SK-N-SH (cell line): Measurements from ENCODE around the gene HLA-DRB1. TPM values are rescaled to one million over a fixed set of nuclear protein-coding genes. Genes with fewer than 3 reads are reported as not detected.

ENCODE experiments used
- CTCF ChIA-PET: fragments of 300-600, 350-600 bp; formaldehyde crosslinking; extraction: SDS; loops from one replicate; lab custom pipeline; 2021; lab: Yijun Ruan, JAX
- POLR2A ChIA-PET: fragments of 350-600 bp; sonication (Branson Sonifier 250); formaldehyde crosslinking; extraction: SDS; loops from one replicate; lab custom pipeline; 2020; ENCODE audit warnings: antibody characterized with exemption, inconsistent platforms; lab: Yijun Ruan, JAX
- DNase-seq: peaks from one replicate; pipeline ENCODE4 v3.0.0; 2012
- H2AFZ ChIP-seq: fragments of 200-600 bp; sonication (generic); 2 replicates; pipeline ENCODE4 v1.8.1; 2016; ENCODE audit warnings: antibody characterized with exemption, mild to moderate bottlenecking, low read depth
- H3F3A ChIP-seq: fragments of 200-600 bp; sonication (generic); replicated peaks from 2 replicates; pipeline ENCODE3; 2016; ENCODE audit warnings: antibody characterized with exemption, mild to moderate bottlenecking; ENCODE audit not compliant: insufficient read depth
- H3K27ac ChIP-seq, 2 experiments: fragments of 200-500 bp in 1 of 2; fragments of 200-600 bp in 1 of 2; sonication (Bioruptor generic) in 1 of 2; sonication (generic), shearing (Covaris generic) in 1 of 2; 2 replicates each; pipeline versions ENCODE4 v1.5.1 to v1.6.1; 2014 to 2016; ENCODE audit warnings: low read depth in 2 of 2, inconsistent platforms in 1 of 2, low read length in 1 of 2, mild to moderate bottlenecking in 1 of 2, mixed read lengths in 1 of 2
- H3K27me3 ChIP-seq: fragments of 200-600 bp; sonication (generic), shearing (Covaris generic); 2 replicates; pipeline ENCODE4 v1.6.1; 2016; ENCODE audit warnings: mixed run types; ENCODE audit not compliant: insufficient read depth
- H3K36me3 ChIP-seq, 2 experiments: fragments of 200-500 bp in 1 of 2; fragments of 200-600 bp in 1 of 2; sonication (Bioruptor generic) in 1 of 2; sonication (generic) in 1 of 2; replicated peaks in 1 of 2; 2 replicates each; pipeline versions ENCODE3 to v1.5.1; 2014 to 2016; ENCODE audit warnings: low read length in 1 of 2, mild to moderate bottlenecking in 1 of 2; ENCODE audit not compliant: insufficient read depth in 2 of 2, control insufficient read depth in 1 of 2
- H3K4me1 ChIP-seq, 2 experiments: fragments of 200-500 bp in 1 of 2; fragments of 200-600 bp in 1 of 2; sonication (Bioruptor generic) in 1 of 2; sonication (generic), shearing (Covaris generic) in 1 of 2; 2 replicates each; pipeline versions ENCODE4 v1.5.1 to v1.6.1; 2014 to 2016; ENCODE audit warnings: low read depth in 1 of 2, low read length in 1 of 2, mixed run types in 1 of 2; ENCODE audit not compliant: insufficient read depth in 2 of 2, control insufficient read depth in 1 of 2
- H3K4me2 ChIP-seq: fragments of 200-600 bp; sonication (generic), shearing (Covaris generic); 2 replicates; pipeline ENCODE4 v1.6.1; 2017; ENCODE audit warnings: mixed run types
- H3K4me3 ChIP-seq, 2 experiments: fragments of 200-500 bp in 1 of 2; fragments of 200-600 bp in 1 of 2; sonication (Bioruptor generic) in 1 of 2; sonication (generic), shearing (Covaris generic) in 1 of 2; 2 replicates each; pipeline versions ENCODE4 v1.5.1 to v1.8.1; 2014 to 2016; ENCODE audit warnings: low read depth in 2 of 2, inconsistent platforms in 1 of 2, low read length in 1 of 2, mild to moderate bottlenecking in 1 of 2, mixed read lengths in 1 of 2, moderate library complexity in 1 of 2
- H3K79me2 ChIP-seq: fragments of 200-600 bp; sonication (generic); 2 replicates; pipeline ENCODE4 v1.8.1; 2017; ENCODE audit warnings: mild to moderate bottlenecking; ENCODE audit not compliant: insufficient read depth
- H3K9ac ChIP-seq: fragments of 200-600 bp; sonication (generic); 2 replicates; pipeline ENCODE4 v1.6.1; 2017; ENCODE audit warnings: mixed run types
- H3K9me2 ChIP-seq: fragments of 200-600 bp; sonication (generic); 2 replicates; pipeline ENCODE4 v1.6.1; 2017; ENCODE audit warnings: mixed run types
- H3K9me3 ChIP-seq: fragments of 200-600 bp; sonication (generic); 2 replicates; pipeline ENCODE4 v1.6.1; 2017; ENCODE audit warnings: mixed run types, mild to moderate bottlenecking, moderate library complexity
- H4K20me1 ChIP-seq: fragments of 200-600 bp; sonication (generic); 2 replicates; pipeline ENCODE4 v1.6.1; 2017; ENCODE audit warnings: mild to moderate bottlenecking, mixed run types; ENCODE audit not compliant: insufficient read depth
- ELF1 ChIP-seq: IDR thresholded peaks from 2 replicates; pipeline ENCODE4 v1.4.0; 2012
- EP300 ChIP-seq, 2 experiments: IDR thresholded peaks; 2 replicates each; pipeline versions ENCODE4 v1.4.0 to v1.6.1; 2012; ENCODE audit warnings: borderline replicate concordance in 1 of 2, low read depth in 1 of 2, low read length in 1 of 2
- EZH2phosphoT487 ChIP-seq: fragments of 200-600 bp; sonication (generic); IDR thresholded peaks from 2 replicates; pipeline ENCODE4 v1.6.1; 2017; ENCODE audit warnings: low read depth, mixed run types, mild to moderate bottlenecking, antibody characterized with exemption, moderate library complexity, borderline replicate concordance
- FOSL2 ChIP-seq: IDR thresholded peaks from 2 replicates; pipeline ENCODE4 v1.4.0; 2012; ENCODE audit warnings: low read depth, mild to moderate bottlenecking, moderate library complexity, borderline replicate concordance
- FOXJ3 ChIP-seq: sonication (generic); formaldehyde crosslinking; IDR thresholded peaks from 2 replicates; pipeline ENCODE4 v1.5.1; 2020; ENCODE audit warnings: mild to moderate bottlenecking, missing genetic modification reagents
- JUND ChIP-seq: IDR thresholded peaks from 2 replicates; pipeline ENCODE4 v1.4.0; 2012
- NFIC ChIP-seq: IDR thresholded peaks from 2 replicates; pipeline ENCODE4 v1.4.0; 2012; ENCODE audit warnings: borderline replicate concordance
- POLR2AphosphoS5 ChIP-seq: IDR thresholded peaks from 2 replicates; pipeline ENCODE4 v1.6.1; 2012; ENCODE audit warnings: low read depth, low read length
- RFX5 ChIP-seq: IDR thresholded peaks from 2 replicates; pipeline ENCODE4 v1.6.1; 2012; ENCODE audit warnings: mild to moderate bottlenecking, improper control_type of control experiment, low read length
- SMC3 ChIP-seq: IDR thresholded peaks from 2 replicates; pipeline ENCODE4 v1.6.1; 2012; ENCODE audit warnings: low read depth, low read length, improper control_type of control experiment
- TAF1 ChIP-seq: IDR thresholded peaks from 2 replicates; pipeline ENCODE4 v1.6.1; 2012; ENCODE audit warnings: low read depth, mild to moderate bottlenecking, low read length, moderate library complexity, borderline replicate concordance
- TCF12 ChIP-seq: IDR thresholded peaks from 2 replicates; pipeline ENCODE4 v1.4.0; 2012
- TEAD4 ChIP-seq: IDR thresholded peaks from 2 replicates; pipeline ENCODE4 v1.4.0; 2012; ENCODE audit warnings: mild to moderate bottlenecking, borderline replicate concordance; ENCODE audit not compliant: insufficient read depth
- YY1 ChIP-seq: IDR thresholded peaks from 2 replicates; pipeline ENCODE4 v1.4.0; 2012; ENCODE audit warnings: low read depth, mild to moderate bottlenecking
- WGBS: methylation state at CpG from one replicate; pipeline ENCODE4 v1.1.6; 2017; ENCODE audit warnings: low lambda C conversion rate; 5-methylcytosine and 5-hydroxymethylcytosine counted together
- polyA plus RNA-seq, 3 experiments: library from polyadenylated mRNA; depleted of rRNA; stranded (reverse); fragments of >200 nt; gene quantifications; 2 replicates each; pipeline ENCODE4 v1.2.3, GENCODE V29; 2012
- TF ChIP-seq, protein P1 (sequence below): fragments of 200-600 bp; sonication (generic); IDR thresholded peaks from 2 replicates; pipeline ENCODE4 v1.6.1; 2017; ENCODE audit warnings: antibody characterized with exemption, mild to moderate bottlenecking, moderate library complexity
- TF ChIP-seq, protein P2 (sequence below): IDR thresholded peaks from 2 replicates; pipeline ENCODE4 v1.4.0; 2012; ENCODE audit warnings: low read depth, borderline replicate concordance
- TF ChIP-seq, protein P3 (sequence below): IDR thresholded peaks from 2 replicates; pipeline ENCODE4; 2012
- TF ChIP-seq, protein P4 (sequence below): IDR thresholded peaks from 2 replicates; pipeline ENCODE4 v1.4.0; 2012; ENCODE audit warnings: low read depth, borderline replicate concordance
- TF ChIP-seq, protein P5 (sequence below): fragments of 150-350 bp; IDR thresholded peaks from 2 replicates; pipeline ENCODE4 v1.6.1; 2017; ENCODE audit warnings: antibody characterized with exemption, low read length, low read depth, borderline replicate concordance

HLA-DRB1 gene
- polyA plus RNA-seq, 1 of the 3 experiments (the other 2 are of a cell fraction) = not detected

DNA sequence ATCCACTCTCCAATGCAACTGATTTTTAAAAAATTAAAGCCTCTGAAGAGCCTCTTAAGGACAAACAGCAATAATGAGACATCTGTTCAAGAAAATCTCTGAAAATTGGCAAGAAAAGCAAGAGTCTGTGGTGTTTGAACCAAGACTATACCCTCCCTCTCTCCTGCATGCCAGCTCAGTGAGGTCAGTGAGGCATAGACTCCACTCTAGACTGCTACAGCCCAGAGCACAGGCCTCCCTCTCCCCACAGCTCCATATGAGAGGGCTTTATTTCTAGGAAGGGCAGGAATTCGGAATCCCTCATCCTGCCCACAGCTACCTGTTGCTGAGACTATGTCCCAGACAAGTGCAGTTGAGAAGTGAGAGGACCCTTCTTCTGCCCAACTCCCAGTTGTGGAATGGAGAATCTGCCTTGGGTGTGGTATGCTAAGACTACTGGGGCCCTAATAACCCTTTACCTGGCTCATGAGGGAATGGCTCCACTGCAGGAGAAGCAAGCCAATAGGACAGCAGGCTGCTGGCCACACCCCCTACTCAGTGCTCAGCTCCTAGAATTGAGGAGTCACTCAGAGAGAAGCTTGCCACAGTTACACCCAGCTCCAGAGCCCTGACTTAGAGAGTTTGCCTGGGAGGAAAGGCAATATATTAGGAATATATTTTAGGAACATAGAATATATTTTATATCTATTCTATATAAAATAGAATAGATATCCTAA, 24.9 kb upstream of the HLA-DRB1 start:
- ChIA-PET CTCF (no interaction called here), POLR2A (no interaction called here)
- 0% methylated on average over 1 of the region's 1 CpG for WGBS
- no peak overlapping the region for H3K27ac ChIP-seq
- DNase-seq = no peak
- TF ChIP-seq EZH2phosphoT487 (no peak), YY1 (no peak)
- TF ChIP-seq, protein P1, sequence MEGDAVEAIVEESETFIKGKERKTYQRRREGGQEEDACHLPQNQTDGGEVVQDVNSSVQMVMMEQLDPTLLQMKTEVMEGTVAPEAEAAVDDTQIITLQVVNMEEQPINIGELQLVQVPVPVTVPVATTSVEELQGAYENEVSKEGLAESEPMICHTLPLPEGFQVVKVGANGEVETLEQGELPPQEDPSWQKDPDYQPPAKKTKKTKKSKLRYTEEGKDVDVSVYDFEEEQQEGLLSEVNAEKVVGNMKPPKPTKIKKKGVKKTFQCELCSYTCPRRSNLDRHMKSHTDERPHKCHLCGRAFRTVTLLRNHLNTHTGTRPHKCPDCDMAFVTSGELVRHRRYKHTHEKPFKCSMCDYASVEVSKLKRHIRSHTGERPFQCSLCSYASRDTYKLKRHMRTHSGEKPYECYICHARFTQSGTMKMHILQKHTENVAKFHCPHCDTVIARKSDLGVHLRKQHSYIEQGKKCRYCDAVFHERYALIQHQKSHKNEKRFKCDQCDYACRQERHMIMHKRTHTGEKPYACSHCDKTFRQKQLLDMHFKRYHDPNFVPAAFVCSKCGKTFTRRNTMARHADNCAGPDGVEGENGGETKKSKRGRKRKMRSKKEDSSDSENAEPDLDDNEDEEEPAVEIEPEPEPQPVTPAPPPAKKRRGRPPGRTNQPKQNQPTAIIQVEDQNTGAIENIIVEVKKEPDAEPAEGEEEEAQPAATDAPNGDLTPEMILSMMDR = no peak
- H3K36me3 ChIP-seq = no peaks in the 10 kb centered on the region
- H2AFZ ChIP-seq = no peak overlapping the region
- H3K27me3 ChIP-seq = no peaks in the 10 kb centered on the region
- H3K9ac ChIP-seq = no peak overlapping the region
- no peaks in the 10 kb centered on the region for H3K4me1 ChIP-seq
- no peak overlapping the region for H3K4me2 ChIP-seq
- no peaks in the 10 kb centered on the region for H3K9me2 ChIP-seq
- no peak overlapping the region for H3K4me3 ChIP-seq
- H3K79me2 ChIP-seq = no peaks in the 10 kb centered on the region
- H3K9me3 ChIP-seq = no peaks in the 10 kb centered on the region
- H4K20me1 ChIP-seq = no peaks in the 10 kb centered on the region
- H3F3A ChIP-seq = no peaks in the 10 kb centered on the region

DNA sequence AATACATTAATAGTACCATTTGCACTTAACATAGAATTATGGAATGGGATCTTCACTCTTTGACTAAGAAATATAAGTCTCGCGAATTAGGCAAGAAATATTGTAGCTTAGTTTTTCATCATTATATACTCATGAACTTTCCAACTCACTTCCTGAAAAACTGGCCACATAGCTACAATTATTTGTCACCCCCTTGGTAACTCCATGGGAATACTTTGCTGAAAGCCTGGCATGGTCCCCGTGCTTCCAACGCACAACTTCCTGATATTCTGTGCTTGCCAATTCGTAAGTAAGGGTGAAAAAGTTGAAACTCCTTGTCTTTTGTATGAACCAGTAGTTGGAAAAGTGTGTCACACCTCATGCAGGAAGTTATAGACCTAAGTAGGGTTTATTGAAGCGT, 23.8 kb upstream of the HLA-DRB1 start:
- Histone ChIP-seq H4K20me1 (no peaks in the 10 kb centered on the region), H3F3A (no peaks in the 10 kb centered on the region), H3K27me3 (no peaks in the 10 kb centered on the region), H3K4me2 (no peak overlapping the region), H3K9ac (no peak overlapping the region), H3K36me3 (no peaks in the 10 kb centered on the region), H3K27ac (no peak overlapping the region), H3K9me2 (no peaks in the 10 kb centered on the region), H3K4me3 (no peak overlapping the region), H3K9me3 (no peaks in the 10 kb centered on the region), H3K4me1 (no peaks in the 10 kb centered on the region), H2AFZ (no peak overlapping the region), H3K79me2 (no peaks in the 10 kb centered on the region)
- 0% methylated on average over 6 of the region's 6 CpGs for WGBS
- CTCF ChIA-PET = no interaction called here
- POLR2A ChIA-PET = no interaction called here
- no peak for DNase-seq
- no peak for TF ChIP-seq SMC3
- no peak for TF ChIP-seq EP300 (IDR thresholded peaks at IDR 0.05; ENCODE audit: borderline replicate concordance in 1 of 2, low read depth in 1 of 2, low read length in 1 of 2)
- TF ChIP-seq, protein P2, sequence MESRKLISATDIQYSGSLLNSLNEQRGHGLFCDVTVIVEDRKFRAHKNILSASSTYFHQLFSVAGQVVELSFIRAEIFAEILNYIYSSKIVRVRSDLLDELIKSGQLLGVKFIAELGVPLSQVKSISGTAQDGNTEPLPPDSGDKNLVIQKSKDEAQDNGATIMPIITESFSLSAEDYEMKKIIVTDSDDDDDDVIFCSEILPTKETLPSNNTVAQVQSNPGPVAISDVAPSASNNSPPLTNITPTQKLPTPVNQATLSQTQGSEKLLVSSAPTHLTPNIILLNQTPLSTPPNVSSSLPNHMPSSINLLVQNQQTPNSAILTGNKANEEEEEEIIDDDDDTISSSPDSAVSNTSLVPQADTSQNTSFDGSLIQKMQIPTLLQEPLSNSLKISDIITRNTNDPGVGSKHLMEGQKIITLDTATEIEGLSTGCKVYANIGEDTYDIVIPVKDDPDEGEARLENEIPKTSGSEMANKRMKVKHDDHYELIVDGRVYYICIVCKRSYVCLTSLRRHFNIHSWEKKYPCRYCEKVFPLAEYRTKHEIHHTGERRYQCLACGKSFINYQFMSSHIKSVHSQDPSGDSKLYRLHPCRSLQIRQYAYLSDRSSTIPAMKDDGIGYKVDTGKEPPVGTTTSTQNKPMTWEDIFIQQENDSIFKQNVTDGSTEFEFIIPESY = no peak
- TF ChIP-seq, protein P3, sequence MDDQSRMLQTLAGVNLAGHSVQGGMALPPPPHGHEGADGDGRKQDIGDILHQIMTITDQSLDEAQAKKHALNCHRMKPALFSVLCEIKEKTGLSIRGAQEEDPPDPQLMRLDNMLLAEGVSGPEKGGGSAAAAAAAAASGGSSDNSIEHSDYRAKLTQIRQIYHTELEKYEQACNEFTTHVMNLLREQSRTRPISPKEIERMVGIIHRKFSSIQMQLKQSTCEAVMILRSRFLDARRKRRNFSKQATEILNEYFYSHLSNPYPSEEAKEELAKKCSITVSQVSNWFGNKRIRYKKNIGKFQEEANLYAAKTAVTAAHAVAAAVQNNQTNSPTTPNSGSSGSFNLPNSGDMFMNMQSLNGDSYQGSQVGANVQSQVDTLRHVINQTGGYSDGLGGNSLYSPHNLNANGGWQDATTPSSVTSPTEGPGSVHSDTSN = no peak
- TF ChIP-seq TAF1 = no peak
- TF ChIP-seq TEAD4 = no peak
- TF ChIP-seq TCF12 = no peak
- TF ChIP-seq, protein P1 = no peak
- TF ChIP-seq, protein P4, sequence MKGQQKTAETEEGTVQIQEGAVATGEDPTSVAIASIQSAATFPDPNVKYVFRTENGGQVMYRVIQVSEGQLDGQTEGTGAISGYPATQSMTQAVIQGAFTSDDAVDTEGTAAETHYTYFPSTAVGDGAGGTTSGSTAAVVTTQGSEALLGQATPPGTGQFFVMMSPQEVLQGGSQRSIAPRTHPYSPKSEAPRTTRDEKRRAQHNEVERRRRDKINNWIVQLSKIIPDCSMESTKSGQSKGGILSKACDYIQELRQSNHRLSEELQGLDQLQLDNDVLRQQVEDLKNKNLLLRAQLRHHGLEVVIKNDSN = no peak
- no peak for TF ChIP-seq RFX5
- no peak for TF ChIP-seq ELF1
- no peak for TF ChIP-seq NFIC
- TF ChIP-seq, protein P5, sequence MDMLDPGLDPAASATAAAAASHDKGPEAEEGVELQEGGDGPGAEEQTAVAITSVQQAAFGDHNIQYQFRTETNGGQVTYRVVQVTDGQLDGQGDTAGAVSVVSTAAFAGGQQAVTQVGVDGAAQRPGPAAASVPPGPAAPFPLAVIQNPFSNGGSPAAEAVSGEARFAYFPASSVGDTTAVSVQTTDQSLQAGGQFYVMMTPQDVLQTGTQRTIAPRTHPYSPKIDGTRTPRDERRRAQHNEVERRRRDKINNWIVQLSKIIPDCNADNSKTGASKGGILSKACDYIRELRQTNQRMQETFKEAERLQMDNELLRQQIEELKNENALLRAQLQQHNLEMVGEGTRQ = no peak
- no peak for TF ChIP-seq FOSL2
- TF ChIP-seq JUND = no peak
- TF ChIP-seq FOXJ3 (CRISPR knock-in tag) = no peak
- no peak for TF ChIP-seq POLR2AphosphoS5
